RCC 7860 (cell line): ENCODE data around the gene EDDM13.
"Not testable (repeated sequence)": the region's sequence is repeated elsewhere in the genome, so short reads cannot be mapped to it uniquely, and the experiment has no call there.

Experiments used
- DNase-seq: peaks from one replicate; pipeline ENCODE4 v3.0.0-alpha.2; 2015; ENCODE audit warnings: low spot score
- FAIRE-seq: peaks from 2 replicates; lab custom pipeline; 2012; peaks lifted over from hg19 to GRCh38; lab: Jason Lieb, UNC

The EDDM13 gene

GRCh38 chr19:56319991-56320390 lies 47.4 kb downstream of the EDDM13 start:
- FAIRE-seq (no peak), DNase-seq (no peak)

GRCh38 chr19:56321254-56321988 lies 48.9 kb downstream of the EDDM13 start:
- FAIRE-seq, result no peak

GRCh38 chr19:56321989-56322440 lies 49.5 kb downstream of the EDDM13 start:
- DNase-seq (no peak), FAIRE-seq (no peak)

More at GRCh38 chr19:56321254-56321988, 48.9 kb downstream of the EDDM13 start:
- no peak for DNase-seq

GRCh38 chr19:56324436-56324835 lies 51.9 kb downstream of the EDDM13 start:
- no peak for DNase-seq
- FAIRE-seq, result no peak

GRCh38 chr19:56332695-56333094 lies 60.1 kb downstream of the EDDM13 start:
- FAIRE-seq, result no peak
- DNase-seq, result no peak

- DNase-seq (peak; percentile 33), FAIRE-seq (no peak)
These were observed 61.0 kb downstream of the EDDM13 start for GRCh38 chr19:56333506-56333905.

GRCh38 chr19:56335371-56335770 lies 62.8 kb downstream of the EDDM13 start:
- not testable (repeated sequence) for DNase-seq, FAIRE-seq

GRCh38 chr19:56337077-56337476 lies 64.5 kb downstream of the EDDM13 start:
- DNase-seq, FAIRE-seq: not testable (repeated sequence)

GRCh38 chr19:56339031-56339430 lies 66.5 kb downstream of the EDDM13 start:
- not testable (repeated sequence) for FAIRE-seq, DNase-seq

- FAIRE-seq (no peak), DNase-seq (no peak)
These were observed 69.4 kb downstream of the EDDM13 start for GRCh38 chr19:56341948-56342347.

- no peak for DNase-seq
- FAIRE-seq, result no peak
These were observed 74.7 kb downstream of the EDDM13 start for GRCh38 chr19:56347163-56347778.

GRCh38 chr19:56348289-56348877 lies 75.8 kb downstream of the EDDM13 start:
- no peak for DNase-seq
- FAIRE-seq, result no peak

- no peak for FAIRE-seq
These were observed 78.0 kb downstream of the EDDM13 start for GRCh38 chr19:56350416-56351045.

GRCh38 chr19:56351208-56351607 lies 78.7 kb downstream of the EDDM13 start:
- no peak for DNase-seq
- no peak for FAIRE-seq

More at GRCh38 chr19:56350416-56351045, 78.0 kb downstream of the EDDM13 start:
- DNase-seq, result peak; percentile 24

GRCh38 chr19:56355517-56355916 lies 83.0 kb downstream of the EDDM13 start:
- FAIRE-seq (no peak), DNase-seq (no peak)

GRCh38 chr19:56356944-56357343 lies 84.4 kb downstream of the EDDM13 start:
- DNase-seq (no peak), FAIRE-seq (no peak)
